ENCODE measurements around the gene RABL2B.

DNA sequence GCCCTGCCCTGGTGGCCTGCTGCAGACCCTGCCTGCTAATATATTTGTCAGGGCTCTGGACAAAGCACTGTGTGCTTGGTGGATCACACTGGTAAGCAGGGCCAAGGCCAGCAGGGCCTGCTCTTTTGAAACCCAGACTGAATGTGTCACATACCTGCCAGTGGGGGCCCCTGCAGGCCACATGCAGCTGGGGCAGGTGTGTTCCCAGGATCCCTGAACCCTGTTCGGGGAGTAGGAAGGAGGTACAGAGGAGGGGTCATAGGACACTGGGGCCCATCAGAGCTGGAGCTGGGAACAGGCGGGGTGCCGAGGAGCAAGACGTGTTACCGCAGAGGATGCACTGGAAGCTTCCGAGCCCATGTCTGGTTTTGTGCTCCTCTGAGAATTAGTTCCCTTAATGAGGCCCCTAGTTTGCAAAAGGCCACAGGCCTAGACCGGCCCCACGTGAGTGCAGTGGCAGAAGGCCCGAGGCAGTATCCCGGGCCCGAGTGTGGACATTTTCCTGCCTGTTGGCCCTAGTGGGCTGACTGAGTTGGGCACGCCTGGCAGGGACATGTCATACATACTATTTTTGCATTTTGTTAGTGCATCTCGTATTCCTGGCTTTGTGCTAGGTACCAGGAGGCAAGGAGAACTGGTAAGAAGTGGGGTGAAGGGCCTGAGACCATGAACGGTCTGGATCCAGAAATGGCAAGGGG is 56.6 kb downstream of the RABL2B start:
- TF ChIP-seq, protein P1, sequence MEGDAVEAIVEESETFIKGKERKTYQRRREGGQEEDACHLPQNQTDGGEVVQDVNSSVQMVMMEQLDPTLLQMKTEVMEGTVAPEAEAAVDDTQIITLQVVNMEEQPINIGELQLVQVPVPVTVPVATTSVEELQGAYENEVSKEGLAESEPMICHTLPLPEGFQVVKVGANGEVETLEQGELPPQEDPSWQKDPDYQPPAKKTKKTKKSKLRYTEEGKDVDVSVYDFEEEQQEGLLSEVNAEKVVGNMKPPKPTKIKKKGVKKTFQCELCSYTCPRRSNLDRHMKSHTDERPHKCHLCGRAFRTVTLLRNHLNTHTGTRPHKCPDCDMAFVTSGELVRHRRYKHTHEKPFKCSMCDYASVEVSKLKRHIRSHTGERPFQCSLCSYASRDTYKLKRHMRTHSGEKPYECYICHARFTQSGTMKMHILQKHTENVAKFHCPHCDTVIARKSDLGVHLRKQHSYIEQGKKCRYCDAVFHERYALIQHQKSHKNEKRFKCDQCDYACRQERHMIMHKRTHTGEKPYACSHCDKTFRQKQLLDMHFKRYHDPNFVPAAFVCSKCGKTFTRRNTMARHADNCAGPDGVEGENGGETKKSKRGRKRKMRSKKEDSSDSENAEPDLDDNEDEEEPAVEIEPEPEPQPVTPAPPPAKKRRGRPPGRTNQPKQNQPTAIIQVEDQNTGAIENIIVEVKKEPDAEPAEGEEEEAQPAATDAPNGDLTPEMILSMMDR (conservative IDR thresholded peaks at IDR 0.05) = no peak
- TF ChIP-seq ZFX (IDR thresholded peaks at IDR 0.05) = no peak
